ENCODE data around the gene CXCL12.

Gene CXCL12

GRCh38 chr10:44399659-44400451, 15.0 kb upstream of the CXCL12 start:
- no peak for FAIRE-seq

- FAIRE-seq: no peak
These were observed 14.1 kb upstream of the CXCL12 start for GRCh38 chr10:44398747-44399658.

GRCh38 chr10:44398271-44398670, 13.4 kb upstream of the CXCL12 start:
- no peak for FAIRE-seq

- no peak for FAIRE-seq
These were observed 12.8 kb upstream of the CXCL12 start for GRCh38 chr10:44397476-44398225.

GRCh38 chr10:44396671-44397191, 11.8 kb upstream of the CXCL12 start:
- FAIRE-seq: no peak

DNA sequence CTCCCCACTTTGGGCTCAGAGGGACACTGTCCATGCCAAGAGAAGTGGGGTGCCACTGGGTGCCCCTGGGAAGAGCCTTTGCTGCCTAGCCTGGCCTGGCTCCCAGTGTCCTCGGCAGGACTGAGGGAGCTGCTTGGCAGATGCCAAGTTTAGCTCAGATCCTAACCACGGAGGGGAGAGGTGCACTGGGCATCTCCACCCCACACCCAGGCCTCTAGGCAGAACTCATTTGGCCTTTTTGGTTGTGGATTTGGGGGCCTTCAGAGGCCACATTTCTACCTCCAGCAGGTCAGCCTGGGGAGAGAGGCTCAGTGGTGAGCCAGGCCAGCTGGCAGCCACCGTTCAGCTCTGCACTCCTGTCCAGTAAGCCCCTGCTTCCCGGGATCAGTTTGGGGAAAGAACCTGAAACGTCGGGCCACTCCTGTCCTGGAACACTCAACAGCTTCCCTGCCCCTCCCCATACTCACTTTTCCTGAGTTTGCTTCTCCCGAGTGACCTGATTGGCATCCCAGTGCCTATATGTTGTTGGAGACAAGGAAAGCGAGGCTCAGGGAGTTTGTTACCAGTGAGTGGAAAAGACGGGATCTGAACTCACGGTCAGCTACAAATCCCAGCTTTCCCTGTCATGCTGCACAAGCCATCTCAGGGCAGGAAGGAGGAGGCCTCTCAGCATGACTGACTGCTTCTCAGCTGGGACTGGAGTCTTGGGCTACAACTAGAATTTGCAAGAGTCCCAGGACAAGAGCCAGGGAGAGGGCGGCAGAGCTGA, 11.2 kb upstream of the CXCL12 start:
- FAIRE-seq: no peak

GRCh38 chr10:44395396-44395795, 10.5 kb upstream of the CXCL12 start:
- FAIRE-seq: no peak

- FAIRE-seq: no peak
These were observed 9.9 kb upstream of the CXCL12 start for GRCh38 chr10:44394696-44395381.

- FAIRE-seq: no peak
These were observed 9.1 kb upstream of the CXCL12 start for GRCh38 chr10:44393834-44394547.

- FAIRE-seq: no peak
These were observed 8.2 kb upstream of the CXCL12 start for GRCh38 chr10:44393051-44393630.

DNA sequence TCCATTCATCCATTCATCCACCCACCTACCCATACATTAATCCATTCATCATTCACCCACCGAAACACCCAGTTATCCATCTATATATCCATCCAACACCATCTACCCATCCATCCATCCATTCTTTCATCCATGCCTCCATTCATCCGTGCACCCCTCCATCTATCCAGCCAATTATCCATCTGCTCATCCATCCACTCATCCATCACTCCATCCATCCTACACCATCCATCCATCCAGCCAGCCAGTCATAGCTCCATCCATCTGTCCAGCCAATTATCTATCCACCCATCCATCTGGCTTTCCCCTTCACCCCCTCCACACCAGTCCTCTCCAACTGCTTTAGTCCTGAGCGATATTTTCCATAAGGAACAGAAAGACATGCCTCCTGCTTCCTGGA, 7.5 kb upstream of the CXCL12 start:
- FAIRE-seq: no peak

DNA sequence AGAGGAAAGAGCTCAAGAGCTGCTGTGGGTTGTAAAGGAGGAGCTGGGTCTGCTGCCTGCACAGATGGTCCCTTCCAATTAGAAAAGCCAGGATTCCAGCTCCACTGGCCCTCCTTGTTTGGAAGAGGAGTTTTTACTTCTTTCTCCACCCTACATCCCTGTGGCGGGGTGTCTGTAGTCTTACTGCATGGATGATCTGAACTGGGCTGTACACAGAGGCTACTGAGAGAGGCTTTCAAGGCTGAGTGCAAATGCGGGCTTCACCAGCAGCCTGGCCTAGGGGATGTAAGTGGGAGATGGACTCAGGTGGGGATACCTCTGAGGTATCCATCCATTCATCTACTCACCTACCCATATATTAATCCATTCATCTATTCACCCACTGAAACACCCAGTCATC, 7.1 kb upstream of the CXCL12 start:
- no peak for FAIRE-seq

GRCh38 chr10:44390585-44391072, 5.7 kb upstream of the CXCL12 start:
- no peak for FAIRE-seq

DNA sequence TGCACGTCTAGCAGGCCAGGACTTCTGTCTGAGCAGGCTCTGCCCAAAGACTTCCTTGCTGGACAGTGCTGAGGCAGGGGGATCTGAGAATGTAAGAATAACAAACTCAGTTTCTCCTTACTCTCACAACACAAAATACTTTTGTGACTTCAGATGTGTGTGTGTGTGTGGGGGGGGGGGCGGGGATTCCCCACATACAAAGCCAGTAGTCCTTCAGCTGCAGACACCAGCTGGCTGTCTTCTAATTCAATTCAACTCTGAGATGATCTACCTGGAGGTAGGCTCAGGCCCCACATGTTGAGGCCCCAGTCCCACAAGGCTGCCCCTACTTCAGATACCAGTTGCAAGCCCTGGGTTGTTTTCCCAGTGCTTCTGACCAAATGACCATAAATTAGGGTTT, 4.7 kb upstream of the CXCL12 start:
- no peak for FAIRE-seq

DNA sequence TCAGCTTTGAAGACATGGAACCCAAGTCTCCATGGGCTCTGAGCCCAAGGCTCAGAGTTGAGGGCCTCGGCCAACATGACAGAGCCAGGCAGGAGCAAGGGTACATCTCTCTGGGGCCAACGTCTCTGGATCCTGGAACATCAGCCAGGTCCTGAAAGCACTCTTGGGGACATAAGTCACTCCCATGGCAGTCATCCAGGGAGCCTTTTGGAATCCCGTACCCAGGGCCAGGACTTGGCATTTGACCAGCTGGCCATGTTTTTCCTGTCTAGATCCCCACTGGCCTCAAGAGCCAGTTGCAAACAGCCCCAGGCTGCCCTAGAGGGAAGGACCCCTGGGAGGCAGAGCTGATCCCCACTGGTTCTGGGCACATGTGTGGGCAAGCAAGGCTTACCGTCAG, 4.3 kb upstream of the CXCL12 start:
- no peak for FAIRE-seq

GRCh38 chr10:44388641-44389040, 3.7 kb upstream of the CXCL12 start:
- no peak for FAIRE-seq

GRCh38 chr10:44387853-44388251, 3.0 kb upstream of the CXCL12 start:
- FAIRE-seq: no peak

- FAIRE-seq: no peak
These were observed 1.7 kb upstream of the CXCL12 start for GRCh38 chr10:44386546-44387052.

DNA sequence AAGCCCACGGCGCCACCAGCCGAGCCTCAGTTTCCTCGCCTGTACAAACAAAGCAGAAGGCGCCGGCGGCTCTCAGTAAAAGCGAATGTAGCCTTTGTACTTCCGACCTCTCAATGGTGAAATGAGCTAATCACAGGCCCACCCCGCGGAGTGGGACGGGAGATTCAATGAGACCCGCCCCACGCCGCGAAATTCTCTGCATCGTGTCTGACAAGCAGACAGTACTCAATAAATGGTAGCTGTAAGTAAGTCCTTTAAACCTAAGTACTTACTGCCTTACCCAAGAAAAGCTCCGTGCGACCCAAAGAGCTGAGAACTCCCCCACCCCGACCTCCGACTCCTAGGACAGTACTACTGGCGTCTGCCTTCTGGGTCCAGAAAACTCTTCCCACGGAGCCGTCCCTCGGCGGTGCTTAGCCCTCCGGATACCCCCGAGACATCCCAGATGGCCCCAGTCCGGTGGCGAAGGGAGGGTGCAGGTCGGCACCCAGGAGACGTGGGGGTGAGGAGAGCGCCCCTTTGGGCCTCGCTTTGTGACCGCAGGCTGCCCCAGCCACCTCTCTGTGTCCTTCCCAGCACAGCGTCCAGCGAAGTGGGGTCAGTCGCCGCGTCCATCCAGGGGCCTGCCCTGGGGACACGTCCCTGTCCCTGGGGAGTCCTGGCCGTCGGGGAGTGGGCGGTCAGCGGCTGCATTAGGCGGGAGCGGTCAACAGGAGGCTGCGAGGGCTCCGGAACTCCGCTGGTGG, 972 bp upstream of the CXCL12 start:
- FAIRE-seq: no peak
